ENCODE measurements around the gene PABPC5. TPM values are rescaled to one million over a fixed set of nuclear protein-coding genes. Genes with fewer than 3 reads are reported as not detected.

PABPC5 gene
- total RNA-seq, result not detected in 2 replicates

DNA sequence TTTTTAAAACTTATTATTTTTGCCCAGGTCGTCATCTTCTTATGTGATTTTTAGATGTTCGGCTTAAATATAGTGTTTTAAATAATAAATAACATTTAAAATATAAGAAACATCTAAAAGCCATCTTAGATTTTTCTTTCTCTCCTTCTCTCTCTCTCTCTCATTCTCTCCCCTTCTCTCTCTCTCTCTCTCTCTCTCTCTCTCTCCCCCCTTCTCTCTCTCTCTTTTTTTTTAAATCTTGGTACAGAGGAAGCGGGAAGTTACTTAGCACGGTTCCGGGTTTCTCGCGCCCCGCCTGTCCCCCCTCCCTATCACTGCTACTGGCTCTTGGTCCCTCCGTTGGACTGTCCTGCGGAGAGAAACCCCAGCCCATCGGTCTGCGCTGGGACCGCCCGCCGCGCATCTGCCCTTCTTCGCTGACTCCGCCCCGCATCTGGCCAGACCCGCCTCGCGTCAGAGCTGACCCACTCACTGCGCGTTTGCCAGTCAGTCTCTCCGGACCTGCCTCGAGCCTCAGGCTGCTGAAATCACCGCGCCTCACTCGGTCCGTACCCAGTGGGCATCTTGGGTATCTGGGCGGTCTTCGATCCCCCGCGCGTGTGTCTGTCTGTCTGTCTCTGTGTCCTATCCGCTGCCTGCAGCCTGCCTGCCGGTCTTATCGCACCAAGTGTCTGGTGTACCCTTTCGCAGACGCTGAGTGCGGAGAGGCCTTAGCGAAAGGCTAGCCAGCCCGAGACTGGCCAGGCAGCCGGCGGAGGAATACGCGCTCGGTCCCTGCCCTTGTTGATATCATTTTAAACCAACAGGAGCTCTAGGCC lies at the start of gene PABPC5:
TSS of gene PABPC5 (plus strand) at position 489 of the 818 bp plus-strand sequence. CDS start 739 bp downstream, outside the sequence.
- H3K9me3 Mint-ChIP-seq, result peaks cover 4% of the 10 kb centered on the region
- no peaks in the 10 kb centered on the region for H3K27me3 Mint-ChIP-seq (ENCODE audit: insufficient read depth)
- H3K27ac Mint-ChIP-seq, result no peak within 1 kb of the TSS
- H3K4me3 Mint-ChIP-seq, result no peak within 1 kb of the TSS
- H3K4me1 Mint-ChIP-seq (ENCODE audit: low read depth), result no peaks in the 10 kb centered on the region
- intact Hi-C loops (cut with micrococcal nuclease), result no loop called here
- DNase-seq (ENCODE audit: low spot score), result no peak
- no peaks in the 10 kb centered on the region for H3K36me3 Mint-ChIP-seq (ENCODE audit: low read depth)

DNA sequence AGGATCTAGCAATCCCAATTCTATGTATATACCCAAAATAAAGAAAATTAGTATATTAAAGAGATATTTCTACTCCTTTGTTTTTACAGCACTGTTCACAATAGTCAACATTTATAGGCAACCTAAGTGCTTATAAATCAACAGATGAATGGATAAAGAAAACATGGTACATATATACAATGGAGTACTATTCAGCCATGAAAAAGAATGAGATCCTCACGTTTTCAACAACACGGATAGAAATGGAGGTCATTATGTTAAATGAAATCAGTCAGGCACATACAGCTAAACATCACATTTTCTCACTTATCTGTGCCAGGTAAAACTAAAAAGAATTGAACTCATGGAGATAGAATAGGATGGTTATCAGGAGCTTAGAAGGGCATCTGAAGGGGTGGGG lies 45.6 kb upstream of the PABPC5 start:
- Mint-ChIP-seq H3K9me3 (peaks cover 4% of the 10 kb centered on the region), H3K4me3 (no peak overlapping the region), H3K36me3 (ENCODE audit: low read depth) (no peaks in the 10 kb centered on the region), H3K4me1 (ENCODE audit: low read depth) (no peaks in the 10 kb centered on the region), H3K27me3 (ENCODE audit: insufficient read depth) (no peaks in the 10 kb centered on the region), H3K27ac (no peak overlapping the region)
- intact Hi-C loops (cut with micrococcal nuclease), result no loop called here
- DNase-seq (ENCODE audit: low spot score), result no peak

DNA sequence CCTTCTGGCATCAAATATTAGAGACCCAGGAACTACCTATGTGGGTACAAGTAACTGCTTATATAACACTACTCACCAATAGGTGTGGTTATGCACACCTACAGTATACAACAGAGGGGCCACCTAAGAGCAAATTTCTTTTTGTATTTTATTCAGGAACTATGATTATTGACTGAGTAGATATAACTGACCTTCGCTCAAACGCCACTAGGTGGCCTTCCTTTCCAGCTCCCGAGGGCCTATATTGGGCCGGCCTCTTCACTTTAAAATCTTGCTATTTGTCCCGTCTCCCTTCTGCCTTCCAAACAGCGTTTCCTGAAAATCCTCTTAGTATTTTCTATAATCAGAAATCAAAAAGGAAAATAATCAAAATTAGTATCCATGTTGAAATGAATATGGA lies 19.9 kb upstream of the PABPC5 start:
- H3K4me1 Mint-ChIP-seq (ENCODE audit: low read depth), result no peaks in the 10 kb centered on the region
- no peaks in the 10 kb centered on the region for H3K36me3 Mint-ChIP-seq (ENCODE audit: low read depth)
- H3K4me3 Mint-ChIP-seq, result no peak overlapping the region
- peaks cover 4% of the 10 kb centered on the region for H3K9me3 Mint-ChIP-seq
- no peak overlapping the region for H3K27ac Mint-ChIP-seq
- no peak for DNase-seq (ENCODE audit: low spot score)
- H3K27me3 Mint-ChIP-seq (ENCODE audit: insufficient read depth), result no peaks in the 10 kb centered on the region
- intact Hi-C loops (cut with micrococcal nuclease), result no loop called here

DNA sequence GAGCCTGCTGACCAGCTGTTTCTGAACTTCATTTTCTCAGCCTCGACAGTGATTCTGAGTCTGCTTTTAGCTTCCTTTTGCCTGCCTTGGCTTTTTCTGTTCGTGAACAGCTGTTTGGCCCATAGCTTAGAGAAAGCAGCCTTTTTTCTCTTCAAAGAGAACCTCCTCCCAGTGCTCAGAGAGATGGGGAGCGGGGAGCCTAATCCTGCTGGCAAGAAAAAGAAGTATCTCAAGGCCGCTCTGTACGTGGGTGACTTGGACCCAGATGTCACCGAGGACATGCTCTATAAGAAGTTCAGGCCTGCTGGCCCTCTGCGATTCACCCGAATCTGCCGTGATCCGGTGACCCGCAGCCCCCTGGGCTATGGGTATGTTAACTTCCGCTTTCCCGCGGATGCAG lies 756 bp downstream of the PABPC5 start:
- no peak for DNase-seq (ENCODE audit: low spot score)
- Mint-ChIP-seq H3K4me1 (ENCODE audit: low read depth) (no peaks in the 10 kb centered on the region), H3K27ac (no peak overlapping the region), H3K4me3 (no peak overlapping the region), H3K9me3 (peaks cover 4% of the 10 kb centered on the region), H3K36me3 (ENCODE audit: low read depth) (no peaks in the 10 kb centered on the region), H3K27me3 (ENCODE audit: insufficient read depth) (no peaks in the 10 kb centered on the region)
- intact Hi-C loops (cut with micrococcal nuclease), result no loop called here
